ENCODE measurements around the gene ABLIM3.

- no peak for TF ChIP-seq CTCF (IDR thresholded peaks at IDR 0.05)
- no peak for TF ChIP-seq POLR2A (IDR thresholded peaks at IDR 0.05)
- no peak for TF ChIP-seq EP300 (IDR thresholded peaks at IDR 0.05)
Measured at GRCh38 chr5:149168276-149168906, 27.1 kb downstream of the ABLIM3 start.
